ENCODE results near the gene FOXE1.

DNA sequence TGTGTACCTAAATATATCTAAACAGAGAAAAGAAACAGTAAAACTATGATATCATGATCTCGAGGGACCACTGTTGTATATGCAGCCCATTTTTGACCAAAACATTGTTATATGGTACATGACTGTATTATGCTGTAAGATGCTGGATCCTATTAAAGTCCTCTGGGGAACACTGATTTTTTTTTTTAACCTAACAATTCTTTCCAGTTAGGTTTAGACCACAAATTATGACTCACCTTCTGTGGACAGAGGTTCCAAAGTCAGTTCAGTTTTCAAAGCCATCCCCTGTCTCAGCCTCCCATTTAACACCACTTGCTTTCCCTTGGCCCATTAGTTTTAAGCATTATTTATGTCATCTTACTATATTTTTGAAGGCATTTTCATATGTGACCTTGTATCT, 42.2 kb downstream of the FOXE1 start:
- TF ChIP-seq, protein P1, sequence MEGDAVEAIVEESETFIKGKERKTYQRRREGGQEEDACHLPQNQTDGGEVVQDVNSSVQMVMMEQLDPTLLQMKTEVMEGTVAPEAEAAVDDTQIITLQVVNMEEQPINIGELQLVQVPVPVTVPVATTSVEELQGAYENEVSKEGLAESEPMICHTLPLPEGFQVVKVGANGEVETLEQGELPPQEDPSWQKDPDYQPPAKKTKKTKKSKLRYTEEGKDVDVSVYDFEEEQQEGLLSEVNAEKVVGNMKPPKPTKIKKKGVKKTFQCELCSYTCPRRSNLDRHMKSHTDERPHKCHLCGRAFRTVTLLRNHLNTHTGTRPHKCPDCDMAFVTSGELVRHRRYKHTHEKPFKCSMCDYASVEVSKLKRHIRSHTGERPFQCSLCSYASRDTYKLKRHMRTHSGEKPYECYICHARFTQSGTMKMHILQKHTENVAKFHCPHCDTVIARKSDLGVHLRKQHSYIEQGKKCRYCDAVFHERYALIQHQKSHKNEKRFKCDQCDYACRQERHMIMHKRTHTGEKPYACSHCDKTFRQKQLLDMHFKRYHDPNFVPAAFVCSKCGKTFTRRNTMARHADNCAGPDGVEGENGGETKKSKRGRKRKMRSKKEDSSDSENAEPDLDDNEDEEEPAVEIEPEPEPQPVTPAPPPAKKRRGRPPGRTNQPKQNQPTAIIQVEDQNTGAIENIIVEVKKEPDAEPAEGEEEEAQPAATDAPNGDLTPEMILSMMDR (IDR thresholded peaks at IDR 0.05) = no peak
- TF ChIP-seq POLR2A (IDR thresholded peaks at IDR 0.05) (no peak), POLR2AphosphoS5 (IDR thresholded peaks at IDR 0.05) (no peak), EP300 (IDR thresholded peaks at IDR 0.05) (no peak)
